SK-N-SH (cell line): ENCODE results near the gene PLCL2. TPM values are rescaled to one million over a fixed set of nuclear protein-coding genes. Genes with fewer than 3 reads are reported as not detected.

Source experiments
- CTCF ChIA-PET: fragments of 300-600, 350-600 bp; formaldehyde crosslinking; extraction: SDS; loops from one replicate; lab custom pipeline; 2021; lab: Yijun Ruan, JAX
- POLR2A ChIA-PET: fragments of 350-600 bp; sonication (Branson Sonifier 250); formaldehyde crosslinking; extraction: SDS; loops from one replicate; lab custom pipeline; 2020; ENCODE audit warnings: antibody characterized with exemption, inconsistent platforms; lab: Yijun Ruan, JAX
- DNase-seq: peaks from one replicate; pipeline ENCODE4 v3.0.0; 2012
- H2AFZ ChIP-seq: fragments of 200-600 bp; sonication (generic); 2 replicates; pipeline ENCODE4 v1.8.1; 2016; ENCODE audit warnings: antibody characterized with exemption, mild to moderate bottlenecking, low read depth
- H3F3A ChIP-seq: fragments of 200-600 bp; sonication (generic); replicated peaks from 2 replicates; pipeline ENCODE3; 2016; ENCODE audit warnings: antibody characterized with exemption, mild to moderate bottlenecking; ENCODE audit not compliant: insufficient read depth
- H3K27ac ChIP-seq, 2 experiments: fragments of 200-500 bp in 1 of 2; fragments of 200-600 bp in 1 of 2; sonication (Bioruptor generic) in 1 of 2; sonication (generic), shearing (Covaris generic) in 1 of 2; 2 replicates each; pipeline versions ENCODE4 v1.5.1 to v1.6.1; 2014 to 2016; ENCODE audit warnings: low read depth in 2 of 2, inconsistent platforms in 1 of 2, low read length in 1 of 2, mild to moderate bottlenecking in 1 of 2, mixed read lengths in 1 of 2
- H3K27me3 ChIP-seq: fragments of 200-600 bp; sonication (generic), shearing (Covaris generic); 2 replicates; pipeline ENCODE4 v1.6.1; 2016; ENCODE audit warnings: mixed run types; ENCODE audit not compliant: insufficient read depth
- H3K36me3 ChIP-seq, 2 experiments: fragments of 200-500 bp in 1 of 2; fragments of 200-600 bp in 1 of 2; sonication (Bioruptor generic) in 1 of 2; sonication (generic) in 1 of 2; replicated peaks in 1 of 2; 2 replicates each; pipeline versions ENCODE3 to v1.5.1; 2014 to 2016; ENCODE audit warnings: low read length in 1 of 2, mild to moderate bottlenecking in 1 of 2; ENCODE audit not compliant: insufficient read depth in 2 of 2, control insufficient read depth in 1 of 2
- H3K4me1 ChIP-seq, 2 experiments: fragments of 200-500 bp in 1 of 2; fragments of 200-600 bp in 1 of 2; sonication (Bioruptor generic) in 1 of 2; sonication (generic), shearing (Covaris generic) in 1 of 2; 2 replicates each; pipeline versions ENCODE4 v1.5.1 to v1.6.1; 2014 to 2016; ENCODE audit warnings: low read depth in 1 of 2, low read length in 1 of 2, mixed run types in 1 of 2; ENCODE audit not compliant: insufficient read depth in 2 of 2, control insufficient read depth in 1 of 2
- H3K4me2 ChIP-seq: fragments of 200-600 bp; sonication (generic), shearing (Covaris generic); 2 replicates; pipeline ENCODE4 v1.6.1; 2017; ENCODE audit warnings: mixed run types
- H3K4me3 ChIP-seq, 2 experiments: fragments of 200-500 bp in 1 of 2; fragments of 200-600 bp in 1 of 2; sonication (Bioruptor generic) in 1 of 2; sonication (generic), shearing (Covaris generic) in 1 of 2; 2 replicates each; pipeline versions ENCODE4 v1.5.1 to v1.8.1; 2014 to 2016; ENCODE audit warnings: low read depth in 2 of 2, inconsistent platforms in 1 of 2, low read length in 1 of 2, mild to moderate bottlenecking in 1 of 2, mixed read lengths in 1 of 2, moderate library complexity in 1 of 2
- H3K79me2 ChIP-seq: fragments of 200-600 bp; sonication (generic); 2 replicates; pipeline ENCODE4 v1.8.1; 2017; ENCODE audit warnings: mild to moderate bottlenecking; ENCODE audit not compliant: insufficient read depth
- H3K9ac ChIP-seq: fragments of 200-600 bp; sonication (generic); 2 replicates; pipeline ENCODE4 v1.6.1; 2017; ENCODE audit warnings: mixed run types
- H3K9me2 ChIP-seq: fragments of 200-600 bp; sonication (generic); 2 replicates; pipeline ENCODE4 v1.6.1; 2017; ENCODE audit warnings: mixed run types
- H3K9me3 ChIP-seq: fragments of 200-600 bp; sonication (generic); 2 replicates; pipeline ENCODE4 v1.6.1; 2017; ENCODE audit warnings: mixed run types, mild to moderate bottlenecking, moderate library complexity
- H4K20me1 ChIP-seq: fragments of 200-600 bp; sonication (generic); 2 replicates; pipeline ENCODE4 v1.6.1; 2017; ENCODE audit warnings: mild to moderate bottlenecking, mixed run types; ENCODE audit not compliant: insufficient read depth
- EZH2phosphoT487 ChIP-seq: fragments of 200-600 bp; sonication (generic); IDR thresholded peaks from 2 replicates; pipeline ENCODE4 v1.6.1; 2017; ENCODE audit warnings: low read depth, mixed run types, mild to moderate bottlenecking, antibody characterized with exemption, moderate library complexity, borderline replicate concordance
- IRF3 ChIP-seq: fragments of 150-350 bp; IDR thresholded peaks from 2 replicates; pipeline ENCODE4 v1.6.1; 2016; ENCODE audit warnings: mild to moderate bottlenecking, low read depth, low read length
- JUND ChIP-seq: IDR thresholded peaks from 2 replicates; pipeline ENCODE4 v1.4.0; 2012
- MAX ChIP-seq: IDR thresholded peaks from 2 replicates; pipeline ENCODE4 v1.4.0; 2012; ENCODE audit warnings: low read depth
- MXI1 ChIP-seq: IDR thresholded peaks from 2 replicates; pipeline ENCODE4 v1.6.1; 2012; ENCODE audit warnings: mild to moderate bottlenecking, low read depth, low read length, improper control_type of control experiment
- PBX3 ChIP-seq: IDR thresholded peaks from 2 replicates; pipeline ENCODE4; 2012
- RAD21 ChIP-seq: IDR thresholded peaks from 2 replicates; pipeline ENCODE4 v1.6.1; 2012; ENCODE audit warnings: mild to moderate bottlenecking, low read length
- RFX5 ChIP-seq: IDR thresholded peaks from 2 replicates; pipeline ENCODE4 v1.6.1; 2012; ENCODE audit warnings: mild to moderate bottlenecking, improper control_type of control experiment, low read length
- SIN3A ChIP-seq: IDR thresholded peaks from 2 replicates; pipeline ENCODE4 v1.6.1; 2012; ENCODE audit warnings: low read depth, mild to moderate bottlenecking, low read length, moderate library complexity, borderline replicate concordance
- TAF1 ChIP-seq: IDR thresholded peaks from 2 replicates; pipeline ENCODE4 v1.6.1; 2012; ENCODE audit warnings: low read depth, mild to moderate bottlenecking, low read length, moderate library complexity, borderline replicate concordance
- TCF12 ChIP-seq: IDR thresholded peaks from 2 replicates; pipeline ENCODE4 v1.4.0; 2012
- TEAD4 ChIP-seq: IDR thresholded peaks from 2 replicates; pipeline ENCODE4 v1.4.0; 2012; ENCODE audit warnings: mild to moderate bottlenecking, borderline replicate concordance; ENCODE audit not compliant: insufficient read depth
- USF1 ChIP-seq: IDR thresholded peaks from 2 replicates; pipeline ENCODE4 v1.4.0; 2012; ENCODE audit warnings: low read depth, borderline replicate concordance
- USF2 ChIP-seq: fragments of 150-350 bp; IDR thresholded peaks from 2 replicates; pipeline ENCODE4 v1.6.1; 2017; ENCODE audit warnings: antibody characterized with exemption, low read length, low read depth, borderline replicate concordance
- ZBTB33 ChIP-seq: IDR thresholded peaks from 2 replicates; pipeline ENCODE4 v1.4.0; 2012; ENCODE audit warnings: low read depth, borderline replicate concordance
- WGBS: methylation state at CpG from one replicate; pipeline ENCODE4 v1.1.6; 2017; ENCODE audit warnings: low lambda C conversion rate; 5-methylcytosine and 5-hydroxymethylcytosine counted together
- polyA plus RNA-seq, 3 experiments: library from polyadenylated mRNA; depleted of rRNA; stranded (reverse); fragments of >200 nt; gene quantifications; 2 replicates each; pipeline ENCODE4 v1.2.3, GENCODE V29; 2012

The PLCL2 gene
- polyA plus RNA-seq, 1 of the 3 experiments (the other 2 are of a cell fraction), result 0.85 TPM

GRCh38 chr3:16842272-16843270 is 42.2 kb upstream of the PLCL2 start:
- H4K20me1 ChIP-seq, result no peaks in the 10 kb centered on the region
- no peak overlapping the region for H2AFZ ChIP-seq
- 67% methylated on average over 11 of the region's 16 CpGs for WGBS
- H3K9ac ChIP-seq, result no peak overlapping the region
- POLR2A ChIA-PET, result no interaction called here
- H3K36me3 ChIP-seq, result no peaks in the 10 kb centered on the region
- H3F3A ChIP-seq, result no peaks in the 10 kb centered on the region
- no peak overlapping the region for H3K27ac ChIP-seq
- no peaks in the 10 kb centered on the region for H3K79me2 ChIP-seq
- CTCF ChIA-PET, result interaction anchor here (0.6 kb wide), 2 partner anchors 16 to 186 kb away, joined by 3 read pairs; no protein-coding TSS in a partner anchor
- H3K4me2 ChIP-seq, result no peak overlapping the region
- TF ChIP-seq USF2, result no peak
- TF ChIP-seq EZH2phosphoT487, result no peak
- no peak for TF ChIP-seq RFX5
- TF ChIP-seq MXI1, result no peak
- no peak for TF ChIP-seq ZBTB33
- TF ChIP-seq TCF12, result no peak
- H3K9me3 ChIP-seq, result no peaks in the 10 kb centered on the region
- peaks cover 0 to 2% of the 10 kb centered on the region in 2 experiments; a peak in 2 of 4 replicates for H3K4me1 ChIP-seq
- no peak overlapping the region for H3K4me3 ChIP-seq
- no peaks in the 10 kb centered on the region for H3K9me2 ChIP-seq
- no peak for DNase-seq
- no peaks in the 10 kb centered on the region for H3K27me3 ChIP-seq

GRCh38 chr3:16844222-16844621 is 40.5 kb upstream of the PLCL2 start:
- peaks cover 0 to 2% of the 10 kb centered on the region in 2 experiments; a peak in 2 of 4 replicates for H3K4me1 ChIP-seq
- ChIA-PET CTCF (interaction anchor here (0.8 kb wide), 1 partner anchor 1121 kb away, joined by 3 read pairs; no protein-coding TSS in a partner anchor), POLR2A (no interaction called here)
- no peak overlapping the region for H2AFZ ChIP-seq
- H3K79me2 ChIP-seq, result no peaks in the 10 kb centered on the region
- H3K9me2 ChIP-seq, result no peaks in the 10 kb centered on the region
- DNase-seq, result no peak
- H3K4me3 ChIP-seq, result no peak overlapping the region
- H3K9me3 ChIP-seq, result no peaks in the 10 kb centered on the region
- no peaks in the 10 kb centered on the region for H4K20me1 ChIP-seq
- H3K36me3 ChIP-seq, result no peaks in the 10 kb centered on the region
- WGBS, result 51% methylated on average over 2 of the region's 2 CpGs
- no peaks in the 10 kb centered on the region for H3K27me3 ChIP-seq
- H3K4me2 ChIP-seq, result no peak overlapping the region
- no peak overlapping the region for H3K27ac ChIP-seq
- no peaks in the 10 kb centered on the region for H3F3A ChIP-seq
- no peak overlapping the region for H3K9ac ChIP-seq
- TF ChIP-seq JUND (no peak), IRF3 (no peak), RFX5 (no peak), RAD21 (no peak), EZH2phosphoT487 (no peak), MAX (no peak), TEAD4 (no peak), SIN3A (no peak), TCF12 (no peak), TAF1 (no peak), USF1 (no peak), PBX3 (no peak)
